GM21529 (cell line): ENCODE results near the gene MPG.
"Not testable (repeated sequence)": the region's sequence is repeated elsewhere in the genome, so short reads cannot be mapped to it uniquely, and the experiment has no call there.

ENCODE experiments used
- ATAC-seq: cut with Tn5 transposase; IDR thresholded peaks from one replicate; pipeline ENCODE4 v1.9.1; 2021; ENCODE audit not compliant: unreplicated experiment

Gene MPG, protein sequence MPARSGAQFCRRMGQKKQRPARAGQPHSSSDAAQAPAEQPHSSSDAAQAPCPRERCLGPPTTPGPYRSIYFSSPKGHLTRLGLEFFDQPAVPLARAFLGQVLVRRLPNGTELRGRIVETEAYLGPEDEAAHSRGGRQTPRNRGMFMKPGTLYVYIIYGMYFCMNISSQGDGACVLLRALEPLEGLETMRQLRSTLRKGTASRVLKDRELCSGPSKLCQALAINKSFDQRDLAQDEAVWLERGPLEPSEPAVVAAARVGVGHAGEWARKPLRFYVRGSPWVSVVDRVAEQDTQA

DNA sequence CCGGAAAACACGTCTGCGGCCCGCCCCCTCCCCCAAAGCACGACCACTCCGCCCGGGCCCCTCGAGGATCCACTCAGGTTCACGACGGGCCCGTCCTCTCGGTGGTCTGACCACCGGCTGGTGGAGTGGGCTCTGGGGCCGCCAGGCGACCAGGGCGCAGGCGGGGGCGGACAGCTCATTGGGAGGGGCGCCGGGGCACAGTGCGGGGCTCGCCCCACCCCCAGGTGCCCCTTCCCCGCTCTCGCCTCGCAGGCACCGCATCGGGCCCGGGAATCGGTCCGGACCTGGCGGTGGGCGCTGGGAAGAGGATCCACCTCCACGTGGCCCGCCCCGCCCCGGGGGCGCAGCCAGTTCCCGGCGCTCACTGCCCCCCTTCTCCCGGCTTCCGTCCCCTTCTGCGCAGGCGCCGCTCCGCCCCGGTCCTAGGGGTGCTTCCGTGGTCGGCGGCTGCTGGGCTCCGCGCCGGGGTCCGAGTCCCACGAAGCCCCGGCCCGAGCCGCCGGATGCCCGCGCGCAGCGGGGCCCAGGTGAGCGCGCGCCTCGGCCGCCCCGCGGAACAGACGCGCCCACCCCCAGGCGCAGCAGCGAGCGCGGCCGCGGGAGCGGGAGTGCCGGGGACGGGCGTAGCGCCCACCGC lies at the start of gene MPG:
Gene MPG, plus strand, starts transcription at position 419 of the 637 bp plus-strand sequence. Its CDS starts 85 bp downstream, at position 504.
- peak; percentile 67 for ATAC-seq

- ATAC-seq = not testable (repeated sequence)
Measured at GRCh38 chr16:30627-31026, 47.4 kb upstream of the MPG start.

DNA sequence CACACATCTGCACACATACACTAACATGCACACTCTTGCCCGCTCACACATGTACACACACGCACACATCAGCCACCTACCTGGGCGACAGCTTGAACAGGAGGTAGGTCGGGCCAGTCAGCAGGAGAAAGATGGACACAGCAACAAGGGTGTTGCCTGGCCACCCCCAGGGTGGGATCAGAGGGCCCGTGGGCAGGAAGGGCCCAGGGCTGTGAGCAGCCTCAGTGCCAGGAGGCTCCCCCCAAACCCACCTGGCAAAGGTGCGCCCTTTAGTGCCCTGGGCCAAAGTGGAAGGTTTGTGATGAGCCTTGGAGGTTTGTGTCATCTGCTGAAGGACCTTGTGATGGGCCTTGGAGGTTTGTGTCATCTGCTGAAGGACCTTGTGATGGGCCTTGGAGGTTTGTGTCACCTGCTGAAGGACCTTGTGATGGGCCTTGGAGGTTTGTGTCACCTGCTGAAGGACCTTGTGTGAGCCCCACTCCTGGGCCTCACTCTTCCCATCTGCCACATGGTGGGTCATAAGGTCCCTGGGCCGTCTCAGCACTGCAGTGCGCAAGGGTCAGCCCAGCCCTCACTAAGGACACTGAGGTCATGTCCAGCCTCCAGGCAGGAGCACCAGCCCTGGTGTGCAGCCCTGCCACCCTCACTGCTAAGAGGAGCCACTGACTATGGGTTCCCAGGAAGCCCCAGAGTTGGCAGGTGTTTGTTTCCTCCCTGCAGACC lies 44.7 kb upstream of the MPG start:
- ATAC-seq = not testable (repeated sequence)

DNA sequence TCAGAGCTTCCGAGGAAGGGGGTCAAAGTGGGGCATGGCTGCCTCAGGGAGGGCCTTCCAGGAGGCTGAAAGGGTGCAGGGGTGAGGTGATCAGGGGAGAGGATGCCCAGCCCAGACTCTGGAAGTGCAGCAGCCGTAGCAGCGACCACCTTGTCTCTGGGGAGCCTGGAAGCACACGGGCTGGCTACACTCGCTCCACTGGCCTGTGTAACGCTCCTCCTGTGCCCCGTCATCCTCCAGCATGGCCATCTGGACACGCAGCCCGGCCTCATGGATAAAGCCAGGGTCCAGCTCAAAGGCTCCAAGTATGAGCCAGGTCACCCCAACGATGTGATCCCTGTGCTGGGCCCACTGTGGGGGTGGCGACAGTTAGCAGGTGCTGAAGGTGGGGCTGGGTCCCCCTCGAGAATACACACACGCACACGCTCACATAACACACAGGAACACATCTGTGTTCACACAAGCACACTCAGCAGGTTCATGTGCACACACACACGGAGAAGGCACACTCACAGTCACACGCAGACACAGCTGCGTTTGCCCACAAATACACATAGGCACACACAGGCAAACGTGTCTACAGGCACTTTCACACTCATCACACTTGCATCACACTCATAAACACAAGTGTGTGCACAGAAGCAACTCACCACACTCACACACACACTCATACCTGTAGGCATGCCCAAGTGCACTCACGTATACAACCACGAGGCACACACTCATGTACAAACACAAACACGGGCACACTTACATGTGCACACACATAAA lies 44.0 kb upstream of the MPG start:
- ATAC-seq = no peak

DNA sequence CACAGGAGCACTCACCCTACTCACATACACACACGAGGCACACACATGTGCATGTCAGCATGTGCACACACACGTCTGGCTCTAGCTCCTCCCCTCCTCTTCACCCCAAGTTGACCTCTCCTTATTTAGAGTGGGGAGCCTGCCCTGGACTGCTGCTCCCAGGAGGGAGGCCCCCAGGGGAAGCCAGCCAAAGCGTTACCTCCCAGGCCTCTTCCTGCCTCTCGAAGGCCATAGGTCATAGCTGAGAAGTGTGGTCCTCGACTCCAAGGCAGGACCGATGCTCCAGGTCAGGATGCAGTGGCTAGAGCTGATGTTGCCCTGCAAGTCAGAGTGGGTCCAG lies 43.4 kb upstream of the MPG start:
- no peak for ATAC-seq

- ATAC-seq = peak; percentile 43
Measured at GRCh38 chr16:35011-35677, 42.9 kb upstream of the MPG start.

DNA sequence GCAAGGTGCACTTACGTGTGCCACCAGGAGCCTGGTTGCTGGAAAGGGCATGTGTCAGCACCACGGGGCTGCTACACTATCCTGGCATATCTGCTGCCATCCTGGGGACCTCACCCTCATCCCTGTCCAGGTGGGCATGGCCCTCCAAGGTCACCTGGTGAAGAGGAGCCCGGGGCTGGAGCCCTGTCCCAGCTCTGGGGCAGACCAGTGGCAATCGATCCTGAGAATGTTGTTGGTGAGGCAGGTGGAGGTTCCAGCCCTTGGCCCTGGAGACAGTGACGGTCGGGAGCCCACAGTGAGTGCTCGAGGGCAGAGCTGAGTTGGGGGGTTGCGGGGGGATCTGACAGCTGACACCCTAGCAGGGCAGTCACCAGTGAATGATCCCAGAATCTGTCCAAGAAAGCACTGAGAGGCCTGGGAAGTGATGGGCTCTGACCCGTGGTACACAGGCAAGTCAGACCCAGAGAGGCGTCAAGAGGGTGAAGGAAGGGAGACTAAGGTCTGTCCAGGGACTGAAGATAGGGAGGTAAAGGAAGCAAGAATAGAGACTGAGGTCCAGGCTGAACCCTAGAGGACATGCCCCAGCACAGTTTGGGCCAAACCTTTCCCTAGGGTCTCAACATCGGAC lies 42.2 kb upstream of the MPG start:
- no peak for ATAC-seq

DNA sequence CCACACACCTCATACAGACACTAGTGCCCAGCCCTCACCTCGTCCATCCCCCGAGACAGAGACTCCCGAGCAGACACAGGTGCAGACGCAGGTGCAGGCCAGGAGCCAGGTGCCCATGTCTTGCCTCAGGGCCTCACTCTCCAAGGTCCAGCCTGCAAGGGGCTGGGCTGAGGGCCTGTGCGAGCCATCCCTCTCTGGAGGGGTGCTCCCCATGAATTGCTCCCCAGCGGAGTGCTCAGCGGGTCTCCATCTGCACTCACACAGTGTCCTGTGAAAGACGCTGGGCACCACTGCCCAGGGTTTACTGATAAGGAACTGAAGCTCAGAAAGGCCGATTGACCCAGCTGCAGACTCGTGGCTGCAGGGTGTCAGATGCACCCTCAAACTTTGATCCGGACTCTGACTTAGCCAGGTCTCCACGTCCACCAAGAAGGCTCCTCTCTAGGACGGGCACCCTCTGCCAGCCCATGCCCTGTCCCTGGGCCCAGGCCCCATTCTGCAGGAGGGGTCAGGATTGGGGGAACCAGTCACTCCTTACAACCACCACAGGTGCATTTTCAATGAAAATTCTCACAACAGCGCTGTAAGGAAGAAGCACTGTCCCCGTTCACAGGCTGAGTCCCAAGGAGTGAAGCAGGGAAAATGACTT lies 41.6 kb upstream of the MPG start:
- ATAC-seq = no peak

- ATAC-seq = no peak
Measured at GRCh38 chr16:37511-37910, 40.5 kb upstream of the MPG start.

DNA sequence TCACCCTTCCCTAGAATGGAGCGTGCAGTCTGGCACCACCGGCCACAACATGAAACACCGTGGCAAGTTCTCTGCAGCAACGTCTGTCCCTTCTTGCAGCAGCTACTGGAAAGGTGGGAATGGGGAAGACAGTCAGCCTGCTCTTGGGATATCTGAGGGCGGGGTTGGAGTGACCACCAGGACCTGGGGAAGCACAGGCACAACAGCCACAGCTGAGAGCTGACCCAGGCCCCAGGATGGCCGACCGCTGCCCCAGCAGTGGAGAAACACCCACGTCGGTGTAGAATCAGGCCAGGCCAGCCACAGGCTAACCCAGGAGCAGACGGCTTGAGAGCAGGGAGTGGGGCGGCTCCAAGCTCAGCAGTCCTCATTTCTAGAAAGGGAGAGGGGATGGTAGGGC lies 39.8 kb upstream of the MPG start:
- not testable (repeated sequence) for ATAC-seq

DNA sequence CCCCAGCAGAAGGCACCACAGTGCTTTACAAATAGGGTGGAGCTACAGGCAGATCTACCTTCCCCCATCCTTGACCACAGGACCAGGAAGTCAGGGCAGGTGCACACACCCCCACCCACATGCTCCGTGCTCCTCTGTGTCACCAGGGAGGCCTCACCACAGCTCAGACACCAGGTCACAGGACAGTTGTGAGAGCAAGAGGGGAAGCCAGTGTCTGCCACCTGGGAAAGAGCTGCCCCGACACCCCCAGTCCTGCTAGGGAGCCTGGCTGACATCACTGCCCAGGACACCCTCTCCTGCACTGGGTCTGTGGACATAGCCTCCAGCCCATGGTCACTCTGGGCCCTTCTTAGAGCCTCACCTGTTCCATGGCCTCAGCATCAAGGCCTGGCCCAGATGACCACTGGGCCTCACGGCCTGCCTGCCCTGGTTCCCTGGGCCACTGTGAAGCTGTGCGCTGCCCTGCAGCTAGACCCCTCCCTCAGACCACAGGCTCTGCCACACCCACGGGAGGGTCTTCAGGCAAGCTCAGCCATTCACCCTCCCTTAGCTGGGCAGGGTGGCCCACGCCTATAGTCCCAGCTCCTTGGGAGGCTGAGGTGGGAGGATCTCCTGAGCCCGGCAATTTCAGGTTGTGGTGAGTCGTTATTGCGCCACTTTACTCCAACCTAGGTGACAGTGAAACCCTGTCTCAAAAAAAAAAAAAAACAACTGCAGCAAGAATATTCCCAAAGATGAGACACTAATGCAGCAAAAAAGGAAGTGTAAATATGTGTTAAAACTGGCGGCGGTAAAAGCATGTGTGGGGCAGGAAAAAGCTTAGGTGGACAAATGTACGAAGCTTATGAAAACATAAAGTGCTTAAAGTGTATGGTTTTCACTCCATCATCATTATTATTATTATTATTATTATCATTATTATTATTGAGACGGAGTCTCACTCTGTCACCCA lies 38.8 kb upstream of the MPG start:
- ATAC-seq = peak; percentile 82

DNA sequence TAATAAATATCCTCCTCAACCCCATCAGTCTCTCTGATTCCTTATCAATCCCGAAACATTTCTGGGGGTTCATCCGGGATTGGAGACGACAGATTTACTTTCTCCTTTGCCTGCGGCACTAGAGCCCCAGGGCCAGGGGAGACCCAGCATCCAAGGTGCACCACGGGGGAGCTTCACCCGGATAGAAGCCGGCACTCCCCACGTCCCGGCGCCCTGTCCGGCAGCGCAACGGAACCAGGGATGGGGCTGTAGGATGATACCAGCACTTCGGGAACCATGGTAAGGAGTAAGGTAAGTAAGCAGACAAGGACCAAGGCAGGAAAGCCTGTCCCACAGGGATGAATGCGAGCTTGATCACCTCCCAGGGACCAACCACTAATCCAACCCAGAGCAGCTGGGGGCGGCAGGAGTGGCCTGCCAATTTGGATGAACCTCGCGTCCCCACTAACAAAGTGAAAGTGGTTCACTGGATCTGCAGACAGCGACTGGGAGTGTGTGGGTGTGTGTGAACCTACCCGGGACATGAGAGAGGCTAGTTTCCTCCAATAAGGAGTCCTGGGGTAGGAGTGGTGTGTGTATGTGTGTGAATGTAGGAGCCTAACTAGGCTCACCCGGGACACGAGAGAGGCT lies 36.5 kb upstream of the MPG start:
- ATAC-seq = no peak

GRCh38 chr16:42069-42457 lies 36.0 kb upstream of the MPG start:
- no peak for ATAC-seq

DNA sequence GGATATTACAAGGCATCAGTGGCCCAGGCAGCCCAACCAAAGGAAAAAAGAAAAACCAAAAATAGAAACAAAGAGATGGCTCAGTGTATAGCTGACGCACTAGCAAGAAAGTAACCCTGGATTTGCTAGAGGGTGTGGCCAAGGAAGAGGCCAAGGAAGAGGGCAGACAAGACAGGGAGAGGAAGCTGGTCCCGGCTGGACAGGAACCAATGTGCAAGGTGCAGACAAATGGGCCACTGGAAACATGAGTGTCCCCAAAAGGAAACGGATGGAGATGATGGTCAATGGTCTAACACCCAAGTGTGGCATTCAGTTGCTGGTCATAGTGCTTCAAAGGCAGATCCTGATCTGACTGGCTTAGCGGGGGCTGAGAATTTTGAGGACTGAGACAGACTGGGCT lies 35.3 kb upstream of the MPG start:
- no peak for ATAC-seq

DNA sequence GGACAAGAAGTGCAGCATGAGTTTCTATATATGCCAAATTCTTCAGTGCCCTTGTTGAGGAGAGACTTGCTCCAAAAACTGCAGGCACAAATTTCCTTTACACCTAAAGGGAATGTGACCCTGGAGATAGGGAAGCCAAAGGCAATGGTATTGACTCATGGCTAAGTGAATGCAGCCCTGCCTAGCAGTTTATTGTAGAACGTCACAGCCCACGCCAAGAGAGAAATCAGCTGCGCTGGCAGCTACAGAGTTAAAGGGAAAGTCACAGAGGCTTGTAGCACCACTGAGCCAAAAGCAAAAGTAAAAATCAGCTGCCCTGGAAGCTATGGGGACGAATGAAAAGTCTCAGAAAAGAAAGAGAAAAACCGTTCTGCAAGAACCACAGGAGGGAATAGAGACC lies 34.7 kb upstream of the MPG start:
- ATAC-seq = no peak

- ATAC-seq = no peak
Measured at GRCh38 chr16:44655-45054, 33.4 kb upstream of the MPG start.

GRCh38 chr16:45454-45853 lies 32.6 kb upstream of the MPG start:
- ATAC-seq = no peak

GRCh38 chr16:46510-46909 lies 31.5 kb upstream of the MPG start:
- ATAC-seq = not testable (repeated sequence)
